A549 (cell line): Measurements from ENCODE around the gene SPIN1.

ENCODE experiments used
- CTCF ChIP-seq: fragments of >200 bp; sonication (Bioruptor Twin); formaldehyde crosslinking; IDR thresholded peaks from 3 replicates; pipeline ENCODE4 v1.5.1; 2016
- EP300 ChIP-seq, 2 experiments: fragments of >200 bp; sonication (Bioruptor Twin); formaldehyde crosslinking; IDR thresholded peaks; 2 replicates in 1 of 2; 3 replicates in 1 of 2; pipeline ENCODE4 v1.6.1; 2016 to 2017
- FOSL2 ChIP-seq, 2 experiments: fragments of 450-650 bp in 1 of 2; fragments of >200 bp in 1 of 2; sonication (Bioruptor Twin) in 1 of 2; formaldehyde crosslinking; IDR thresholded peaks; 2 replicates each; pipeline versions ENCODE4 v1.5.0 to v1.6.1; 2016 to 2020; ENCODE audit warnings: mild to moderate bottlenecking in 1 of 2, moderate library complexity in 1 of 2
- MAFK ChIP-seq: fragments of 450-650 bp; IDR thresholded peaks from 2 replicates; pipeline ENCODE4 v1.6.1; 2014; ENCODE audit not compliant: partially characterized antibody
- MYC ChIP-seq: IDR thresholded peaks from 2 replicates; pipeline ENCODE4 v1.6.1; 2012; ENCODE audit warnings: mild to moderate bottlenecking, inconsistent platforms, low read length, improper control_type of control experiment, borderline replicate concordance
- NR3C1 ChIP-seq: fragments of >200 bp; sonication (Bioruptor Twin); formaldehyde crosslinking; IDR thresholded peaks from 3 replicates; pipeline ENCODE4 v1.6.1; 2017
- POLR2A ChIP-seq: IDR thresholded peaks from 2 replicates; pipeline ENCODE4 v1.6.1; 2012; ENCODE audit warnings: mild to moderate bottlenecking, low read length
- RAD21 ChIP-seq, 2 experiments: fragments of >200 bp in 1 of 2; sonication (Bioruptor Twin) in 1 of 2; formaldehyde crosslinking in 1 of 2; IDR thresholded peaks in 1 of 2; conservative IDR thresholded peaks in 1 of 2; 2 replicates in 1 of 2; 3 replicates in 1 of 2; pipeline ENCODE4 v1.6.1; 2012 to 2018; ENCODE audit warnings: inconsistent platforms in 1 of 2
- RFX5 ChIP-seq: fragments of 450-650 bp; IDR thresholded peaks from 2 replicates; pipeline ENCODE4 v1.7.1; 2014; ENCODE audit warnings: antibody characterized with exemption, mild to moderate bottlenecking, moderate library complexity
- ZSCAN20 ChIP-seq: fragments of 250-450 bp; sonication (Bioruptor Pico); IDR thresholded peaks from 2 replicates; pipeline ENCODE4 v1.8.0; 2022; ENCODE audit warnings: mild to moderate bottlenecking, moderate library complexity
- TF ChIP-seq, protein P1 (sequence below): fragments of 200-600 bp; sonication (generic); IDR thresholded peaks from 2 replicates; pipeline ENCODE4 v1.6.1; 2016; ENCODE audit warnings: antibody characterized with exemption, mild to moderate bottlenecking, moderate library complexity

- TF ChIP-seq MYC, result no peak
- TF ChIP-seq POLR2A, result no peak
- no peak for TF ChIP-seq FOSL2 (IDR thresholded peaks at IDR 0.05)
- no peak for TF ChIP-seq FOSL2 (CRISPR knock-in tag; IDR thresholded peaks at IDR 0.05)
- TF ChIP-seq CTCF, result no peak
- no peak for TF ChIP-seq RAD21 (conservative IDR thresholded peaks at IDR 0.05 in 1 of 2, IDR thresholded peaks at IDR 0.05 in 1 of 2)
- TF ChIP-seq, protein P1, sequence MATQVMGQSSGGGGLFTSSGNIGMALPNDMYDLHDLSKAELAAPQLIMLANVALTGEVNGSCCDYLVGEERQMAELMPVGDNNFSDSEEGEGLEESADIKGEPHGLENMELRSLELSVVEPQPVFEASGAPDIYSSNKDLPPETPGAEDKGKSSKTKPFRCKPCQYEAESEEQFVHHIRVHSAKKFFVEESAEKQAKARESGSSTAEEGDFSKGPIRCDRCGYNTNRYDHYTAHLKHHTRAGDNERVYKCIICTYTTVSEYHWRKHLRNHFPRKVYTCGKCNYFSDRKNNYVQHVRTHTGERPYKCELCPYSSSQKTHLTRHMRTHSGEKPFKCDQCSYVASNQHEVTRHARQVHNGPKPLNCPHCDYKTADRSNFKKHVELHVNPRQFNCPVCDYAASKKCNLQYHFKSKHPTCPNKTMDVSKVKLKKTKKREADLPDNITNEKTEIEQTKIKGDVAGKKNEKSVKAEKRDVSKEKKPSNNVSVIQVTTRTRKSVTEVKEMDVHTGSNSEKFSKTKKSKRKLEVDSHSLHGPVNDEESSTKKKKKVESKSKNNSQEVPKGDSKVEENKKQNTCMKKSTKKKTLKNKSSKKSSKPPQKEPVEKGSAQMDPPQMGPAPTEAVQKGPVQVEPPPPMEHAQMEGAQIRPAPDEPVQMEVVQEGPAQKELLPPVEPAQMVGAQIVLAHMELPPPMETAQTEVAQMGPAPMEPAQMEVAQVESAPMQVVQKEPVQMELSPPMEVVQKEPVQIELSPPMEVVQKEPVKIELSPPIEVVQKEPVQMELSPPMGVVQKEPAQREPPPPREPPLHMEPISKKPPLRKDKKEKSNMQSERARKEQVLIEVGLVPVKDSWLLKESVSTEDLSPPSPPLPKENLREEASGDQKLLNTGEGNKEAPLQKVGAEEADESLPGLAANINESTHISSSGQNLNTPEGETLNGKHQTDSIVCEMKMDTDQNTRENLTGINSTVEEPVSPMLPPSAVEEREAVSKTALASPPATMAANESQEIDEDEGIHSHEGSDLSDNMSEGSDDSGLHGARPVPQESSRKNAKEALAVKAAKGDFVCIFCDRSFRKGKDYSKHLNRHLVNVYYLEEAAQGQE, result no peak
- TF ChIP-seq ZSCAN20 (CRISPR knock-in tag), result no peak
- TF ChIP-seq EP300 (IDR thresholded peaks at IDR 0.05), result no peak
- no peak for TF ChIP-seq RFX5
- TF ChIP-seq NR3C1, result no peak
- TF ChIP-seq MAFK, result no peak
These were observed 33.1 kb downstream of the SPIN1 start for GRCh38 chr9:88421348-88421747.
